Body of pancreas (tissue), 4 donors: ENCODE measurements around the gene MAPK8IP3. TPM values are rescaled to one million over a fixed set of nuclear protein-coding genes. Genes with fewer than 3 reads are reported as not detected.
A peak's percentile ranks its signal among the peaks of the same experiment; 100 is the strongest.
"Not testable (repeated sequence)": the region's sequence is repeated elsewhere in the genome, so short reads cannot be mapped to it uniquely, and the experiment has no call there.

Source experiments
- ATAC-seq: fragments of 150-250 bp; one replicate; pipeline ENCODE4 v1.9.1; 2016
- DNase-seq, 4 donors: peaks; one replicate each; pipeline ENCODE4 v3.0.0-alpha.2; 2019
- H3K27ac ChIP-seq, 4 donors: fragments of 200-600 bp; sonication (generic); 1 replicate in 3 of 4; 2 replicates in 1 of 4; pipeline versions ENCODE4 v1.5.1 to v1.6.1; 2016 to 2019; ENCODE audit warnings: mild to moderate bottlenecking in 1 of 4, mixed read lengths in 1 of 4, moderate library complexity in 1 of 4
- H3K27me3 ChIP-seq, 2 donors: fragments of 200-600 bp; sonication (generic); one replicate each; pipeline ENCODE4 v1.6.0; 2016; ENCODE audit warnings: mild to moderate bottlenecking in 1 of 2
- H3K36me3 ChIP-seq, 2 donors: fragments of 200-600 bp; sonication (generic); replicated peaks in 1 of 2; 2 replicates each; pipeline ENCODE4 v1.5.1; 2016; ENCODE audit warnings: low read depth in 2 of 2; ENCODE audit not compliant: insufficient read depth in 1 of 2
- H3K4me1 ChIP-seq: fragments of 200-600 bp; sonication (generic); one replicate; pipeline ENCODE4 v1.6.0; 2016
- H3K4me3 ChIP-seq, 2 donors: fragments of 200-600 bp; sonication (generic); 1 replicate in 1 of 2; 2 replicates in 1 of 2; pipeline ENCODE4 v1.5.1; 2016 to 2019
- H3K9me3 ChIP-seq, 3 donors: fragments of 200-600 bp; sonication (generic); 1 replicate in 2 of 3; 2 replicates in 1 of 3; pipeline ENCODE4 v1.5.1; 2016
- CTCF ChIP-seq, 7 experiments: fragments of 450-650 bp in 4 of 7; fragments of 200-600 bp in 3 of 7; sonication (generic) in 3 of 7; IDR thresholded peaks; one replicate each; pipeline ENCODE4 v1.5.1; 2016 to 2019; ENCODE audit warnings: antibody characterized with exemption in 7 of 7
- POLR2A ChIP-seq, 3 donors: fragments of 450-650 bp; IDR thresholded peaks; one replicate each; pipeline ENCODE4 v1.6.1; 2016; ENCODE audit warnings: antibody characterized with exemption in 3 of 3, mild to moderate bottlenecking in 2 of 3
- WGBS, 2 donors: methylation state at CpG; one replicate each; pipeline ENCODE4 v1.1.5; 2017; 5-methylcytosine and 5-hydroxymethylcytosine counted together
- intact Hi-C: fragments of 100-400 bp; cut with DNase I; formaldehyde crosslinking; loops from one replicate; pipeline ENCODE4 v1.15.1; 2023
- total RNA-seq, 2 donors: library from RNA; depleted of rRNA; stranded (reverse); fragments of >200 nt; gene quantifications; one replicate each; pipeline ENCODE4 v1.1.0, GENCODE V29; 2016

MAPK8IP3 gene
- total RNA-seq, 2 donors from 2014 or later = 79.9 to 103 TPM

GRCh38 chr16:1712791-1713261, 6.8 kb downstream of the MAPK8IP3 start:
- ATAC-seq = no peak
- no peak for TF ChIP-seq CTCF (IDR thresholded peaks at IDR 0.05)
- no peak for TF ChIP-seq POLR2A (IDR thresholded peaks at IDR 0.05)
- Histone ChIP-seq H3K9me3 (no peaks in the 10 kb centered on the region), H3K27ac (no peak overlapping the region), H3K4me3 (no peak overlapping the region), H3K4me1 (peaks cover 21% of the 10 kb centered on the region), H3K36me3 (no peaks in the 10 kb centered on the region), H3K27me3 (no peaks in the 10 kb centered on the region)
- WGBS, 2 donors = 82 to 83% methylated on average over 12 to 14 of the region's 14 CpGs
- intact Hi-C loops = no loop called here
- no peak for DNase-seq

- Histone ChIP-seq H3K36me3 (no peaks in the 10 kb centered on the region), H3K4me1 (peaks cover 16% of the 10 kb centered on the region), H3K4me3 (no peak overlapping the region), H3K27me3 (no peaks in the 10 kb centered on the region), H3K27ac (no peak overlapping the region), H3K9me3 (no peaks in the 10 kb centered on the region)
- intact Hi-C loops = no loop called here
- TF ChIP-seq CTCF (IDR thresholded peaks at IDR 0.05) (no peak), POLR2A (IDR thresholded peaks at IDR 0.05) (no peak)
- no peak for ATAC-seq
- 78 to 83% methylated on average over 7 of the region's 7 CpGs for WGBS, 2 donors
- no peak for DNase-seq
These were observed 7.3 kb downstream of the MAPK8IP3 start for GRCh38 chr16:1713331-1713730.

GRCh38 chr16:1713933-1714332, 7.9 kb downstream of the MAPK8IP3 start:
- Histone ChIP-seq H3K9me3 (no peaks in the 10 kb centered on the region), H3K27me3 (no peaks in the 10 kb centered on the region), H3K4me1 (peaks cover 10% of the 10 kb centered on the region), H3K36me3 (no peaks in the 10 kb centered on the region), H3K4me3 (no peak overlapping the region), H3K27ac (no peak overlapping the region)
- ATAC-seq = no peak
- intact Hi-C loops = no loop called here
- no peak for DNase-seq
- WGBS, 2 donors = 76 to 89% methylated on average over 12 to 14 of the region's 14 CpGs
- TF ChIP-seq POLR2A (IDR thresholded peaks at IDR 0.05) = no peak
- TF ChIP-seq CTCF (IDR thresholded peaks at IDR 0.05) = no peak

- WGBS, 2 donors = 82 to 92% methylated on average over 12 of the region's 12 CpGs
- H3K4me3 ChIP-seq = no peak overlapping the region
- no peak for DNase-seq
- ATAC-seq = no peak
- intact Hi-C loops = no loop called here
- H3K27ac ChIP-seq = no peak overlapping the region
- no peaks in the 10 kb centered on the region for H3K27me3 ChIP-seq
- H3K36me3 ChIP-seq = no peaks in the 10 kb centered on the region
- no peak for TF ChIP-seq POLR2A (IDR thresholded peaks at IDR 0.05)
- no peak for TF ChIP-seq CTCF (IDR thresholded peaks at IDR 0.05)
- H3K9me3 ChIP-seq = no peaks in the 10 kb centered on the region
- H3K4me1 ChIP-seq = peaks cover 5% of the 10 kb centered on the region
These were observed 9.2 kb downstream of the MAPK8IP3 start for GRCh38 chr16:1715220-1715619.

GRCh38 chr16:1718236-1718635, 12.2 kb downstream of the MAPK8IP3 start:
- ATAC-seq = not testable (repeated sequence)
- 95 to 97% methylated on average over 10 of the region's 10 CpGs for WGBS, 2 donors

GRCh38 chr16:1719559-1720229, 13.7 kb downstream of the MAPK8IP3 start:
- H3K27ac ChIP-seq, intact Hi-C loops, H3K9me3 ChIP-seq, H3K36me3 ChIP-seq, ATAC-seq, H3K27me3 ChIP-seq, H3K4me3 ChIP-seq: not testable (repeated sequence)
- DNase-seq = peak in 1 of 4 donors; percentile 19
- H3K4me1 ChIP-seq = peaks cover 23% of the 10 kb centered on the region
- 79 to 81% methylated on average over 12 of the region's 12 CpGs for WGBS, 2 donors

More at GRCh38 chr16:1718236-1718635, 12.2 kb downstream of the MAPK8IP3 start:
- H3K27me3 ChIP-seq, H3K27ac ChIP-seq, H3K9me3 ChIP-seq, H3K4me3 ChIP-seq, DNase-seq, H3K36me3 ChIP-seq, intact Hi-C loops: not testable (repeated sequence)
- H3K4me1 ChIP-seq = peaks cover 20% of the 10 kb centered on the region
